ENCODE measurements around the gene IL15.

DNA sequence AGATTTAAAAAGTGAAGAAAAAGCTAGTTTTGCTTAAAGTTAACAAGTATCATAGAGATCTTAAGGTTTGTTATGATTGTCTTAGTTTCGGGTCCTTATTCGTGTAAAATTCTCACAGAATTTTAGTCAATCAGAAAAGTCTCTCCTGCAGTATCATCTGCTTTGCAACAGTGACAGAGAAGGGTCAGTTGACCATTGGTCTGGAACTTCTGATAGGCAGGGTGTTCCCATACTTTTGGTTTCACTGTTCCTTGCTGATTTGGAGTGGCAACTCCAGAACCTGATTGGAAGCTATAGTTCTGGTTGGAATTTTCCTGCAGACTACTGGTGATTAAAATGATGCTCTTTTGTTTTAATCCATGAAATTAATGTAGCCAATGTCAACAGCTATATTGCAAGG is 1.8 kb downstream of the IL15 start:
- TF ChIP-seq, protein P1, sequence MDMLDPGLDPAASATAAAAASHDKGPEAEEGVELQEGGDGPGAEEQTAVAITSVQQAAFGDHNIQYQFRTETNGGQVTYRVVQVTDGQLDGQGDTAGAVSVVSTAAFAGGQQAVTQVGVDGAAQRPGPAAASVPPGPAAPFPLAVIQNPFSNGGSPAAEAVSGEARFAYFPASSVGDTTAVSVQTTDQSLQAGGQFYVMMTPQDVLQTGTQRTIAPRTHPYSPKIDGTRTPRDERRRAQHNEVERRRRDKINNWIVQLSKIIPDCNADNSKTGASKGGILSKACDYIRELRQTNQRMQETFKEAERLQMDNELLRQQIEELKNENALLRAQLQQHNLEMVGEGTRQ (IDR thresholded peaks at IDR 0.05; ENCODE audit: low read depth, low read length): no peak
- TF ChIP-seq, protein P2, sequence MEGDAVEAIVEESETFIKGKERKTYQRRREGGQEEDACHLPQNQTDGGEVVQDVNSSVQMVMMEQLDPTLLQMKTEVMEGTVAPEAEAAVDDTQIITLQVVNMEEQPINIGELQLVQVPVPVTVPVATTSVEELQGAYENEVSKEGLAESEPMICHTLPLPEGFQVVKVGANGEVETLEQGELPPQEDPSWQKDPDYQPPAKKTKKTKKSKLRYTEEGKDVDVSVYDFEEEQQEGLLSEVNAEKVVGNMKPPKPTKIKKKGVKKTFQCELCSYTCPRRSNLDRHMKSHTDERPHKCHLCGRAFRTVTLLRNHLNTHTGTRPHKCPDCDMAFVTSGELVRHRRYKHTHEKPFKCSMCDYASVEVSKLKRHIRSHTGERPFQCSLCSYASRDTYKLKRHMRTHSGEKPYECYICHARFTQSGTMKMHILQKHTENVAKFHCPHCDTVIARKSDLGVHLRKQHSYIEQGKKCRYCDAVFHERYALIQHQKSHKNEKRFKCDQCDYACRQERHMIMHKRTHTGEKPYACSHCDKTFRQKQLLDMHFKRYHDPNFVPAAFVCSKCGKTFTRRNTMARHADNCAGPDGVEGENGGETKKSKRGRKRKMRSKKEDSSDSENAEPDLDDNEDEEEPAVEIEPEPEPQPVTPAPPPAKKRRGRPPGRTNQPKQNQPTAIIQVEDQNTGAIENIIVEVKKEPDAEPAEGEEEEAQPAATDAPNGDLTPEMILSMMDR (conservative IDR thresholded peaks at IDR 0.05; ENCODE audit: low read depth, low read length): no peak
- no peak for TF ChIP-seq POLR2A (IDR thresholded peaks at IDR 0.05; ENCODE audit: low read depth, low read length)
- TF ChIP-seq MXI1 (IDR thresholded peaks at IDR 0.05; ENCODE audit: borderline replicate concordance, low read depth, low read length): no peak
- TF ChIP-seq, protein P3, sequence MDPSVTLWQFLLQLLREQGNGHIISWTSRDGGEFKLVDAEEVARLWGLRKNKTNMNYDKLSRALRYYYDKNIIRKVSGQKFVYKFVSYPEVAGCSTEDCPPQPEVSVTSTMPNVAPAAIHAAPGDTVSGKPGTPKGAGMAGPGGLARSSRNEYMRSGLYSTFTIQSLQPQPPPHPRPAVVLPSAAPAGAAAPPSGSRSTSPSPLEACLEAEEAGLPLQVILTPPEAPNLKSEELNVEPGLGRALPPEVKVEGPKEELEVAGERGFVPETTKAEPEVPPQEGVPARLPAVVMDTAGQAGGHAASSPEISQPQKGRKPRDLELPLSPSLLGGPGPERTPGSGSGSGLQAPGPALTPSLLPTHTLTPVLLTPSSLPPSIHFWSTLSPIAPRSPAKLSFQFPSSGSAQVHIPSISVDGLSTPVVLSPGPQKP (IDR thresholded peaks at IDR 0.05; ENCODE audit: borderline replicate concordance, low read depth, low read length): no peak
- no peak for TF ChIP-seq FOS (IDR thresholded peaks at IDR 0.05; ENCODE audit: low read depth, low read length)
- TF ChIP-seq CHD1 (IDR thresholded peaks at IDR 0.05; ENCODE audit: low read depth, low read length): no peak
- no peak for TF ChIP-seq RCOR1 (IDR thresholded peaks at IDR 0.05; ENCODE audit: insufficient replicate concordance, low read length)

Measured in IMR-90 (cell line).